Heart right ventricle (tissue), 16 donors: ENCODE data around the gene PDE6D. TPM values are rescaled to one million over a fixed set of nuclear protein-coding genes. Genes with fewer than 3 reads are reported as not detected.
"Not testable (repeated sequence)": the region's sequence is repeated elsewhere in the genome, so short reads cannot be mapped to it uniquely, and the experiment has no call there.

Source experiments
- ATAC-seq, 8 donors: fragments of 200-7000 bp; cut with Tn5 transposase; one replicate each; pipeline ENCODE4 v1.9.1; 2020; ENCODE audit warnings: mild to moderate bottlenecking in 8 of 8, moderate library complexity in 8 of 8, moderate number of reproducible peaks in 1 of 8
- DNase-seq, 2 donors: peaks; one replicate each; pipeline ENCODE4 v3.0.0-alpha.2; 2020
- H3K27ac ChIP-seq, 10 donors: fragments of 200-600 bp; sonication (generic) in 2 of 10; one replicate each; pipeline versions ENCODE4 v1.5.0 to v1.8.0; 2020 to 2022; ENCODE audit warnings: mild to moderate bottlenecking in 3 of 10
- H3K27me3 ChIP-seq, 7 donors: fragments of 200-600 bp; one replicate each; pipeline ENCODE4 v1.8.0; 2021 to 2022; ENCODE audit warnings: mild to moderate bottlenecking in 2 of 7
- H3K36me3 ChIP-seq, 9 donors: fragments of 200-600 bp; sonication (generic) in 1 of 9; one replicate each; pipeline versions ENCODE4 v1.5.0 to v1.8.0; 2020 to 2022; ENCODE audit warnings: mild to moderate bottlenecking in 2 of 9
- H3K4me1 ChIP-seq, 9 donors: fragments of 200-600 bp; sonication (generic) in 1 of 9; one replicate each; pipeline versions ENCODE4 v1.5.0 to v1.8.0; 2020 to 2022; ENCODE audit warnings: mild to moderate bottlenecking in 4 of 9
- H3K4me3 ChIP-seq, 10 donors: fragments of 200-600 bp; sonication (generic) in 2 of 10; one replicate each; pipeline versions ENCODE4 v1.5.0 to v1.8.0; 2020 to 2022; ENCODE audit warnings: mild to moderate bottlenecking in 7 of 10, moderate library complexity in 2 of 10
- H3K9me3 ChIP-seq, 11 donors: fragments of 200-600 bp in 10 of 11; sonication (generic) in 2 of 11; one replicate each; pipeline versions ENCODE4 v1.5.0 to v1.8.0; 2013 to 2022; ENCODE audit warnings: mild to moderate bottlenecking in 2 of 11, control low read depth in 1 of 11, moderate library complexity in 1 of 11
- WGBS, 2 donors: extraction: QIAGEN DNeasy Blood & Tissue Kit; methylation state at CpG; one replicate each; pipeline ENCODE4 v1.1.7; 2013; ENCODE audit warnings: inconsistent platforms in 1 of 2; 5-methylcytosine and 5-hydroxymethylcytosine counted together
- intact Hi-C, 10 donors: fragments of 100-400 bp; cut with DNase I; formaldehyde crosslinking; loops; one replicate each; pipeline versions ENCODE4 v1.11.1 to v1.14.2; 2022
- polyA plus RNA-seq, 2 donors: library from polyadenylated mRNA; stranded (reverse); fragments of 200-250 nt; gene quantifications; one replicate each; pipeline ENCODE4 v1.2.3, GENCODE V29; 2013
- total RNA-seq, 10 donors: library from RNA; stranded (reverse); fragmentation: NEBNext Ultra II Directional in 3 of 10; extraction: Animal tissue kit (Norgen Biotek cat#: 25700) in 3 of 10; gene quantifications; one replicate each; pipeline versions ENCODE4 v1.2.1 to v1.2.4, GENCODE V29; 2021 to 2023
- TF ChIP-seq, protein P1 (sequence below), 9 donors: fragments of 200-600 bp; sonication (generic) in 2 of 9; IDR thresholded peaks; one replicate each; pipeline versions ENCODE4 v1.5.0 to v1.8.0; 2021 to 2022; ENCODE audit warnings: antibody characterized with exemption in 9 of 9, mild to moderate bottlenecking in 5 of 9, moderate library complexity in 1 of 9
- donor health status: Arrhythmogenic right ventricular cardiomyopathy.
- donor health status: ischemic (EF 13 %, LVEDD 7.1; RV severe dilation, severe dysfunction).
- donor health status: healthy with polysubstance abuse.
- donor health status: DM: no; HTN: yes; CAD: no.
- donor health status: DM: no; HTN: no; CAD: no.
- donor health status: ischemic (EF 25% LVEDD 6.9; RV normal size, moderate dysfunction).
- donor health status: ischemic (EF 25% LVEDD 5.7; RV mildly dilated, moderate dysfunction).
- donor health status: healthy.
- donor health status: DM: yes; HTN: yes; CAD: no.
- donor health status: Ischemic cardiomyopathy.
- donor health status: ischemic (EF 35%, LVEDD 5.7; RV mildly dilated, moderate dysfunction).
- donor health status: nonischemic (EF 11% LVEDD 7.7; RV severe dilation, severe dysfunction).
- donor health status: DM: yes; HTN: yes; CAD: no.
- donor health status: PGD.
- donor health status: ischemic (EF 29% LVEDD 5.4; RV normal size, mild dysfunction).
- donor health status: nonischemic (EF 23%, LVEDD 6.1; RV moderate dilation, normal function).

The PDE6D gene
- total and polyA plus RNA-seq, 12 donors = 11.4 to 31.2 (median 18.4) TPM

DNA sequence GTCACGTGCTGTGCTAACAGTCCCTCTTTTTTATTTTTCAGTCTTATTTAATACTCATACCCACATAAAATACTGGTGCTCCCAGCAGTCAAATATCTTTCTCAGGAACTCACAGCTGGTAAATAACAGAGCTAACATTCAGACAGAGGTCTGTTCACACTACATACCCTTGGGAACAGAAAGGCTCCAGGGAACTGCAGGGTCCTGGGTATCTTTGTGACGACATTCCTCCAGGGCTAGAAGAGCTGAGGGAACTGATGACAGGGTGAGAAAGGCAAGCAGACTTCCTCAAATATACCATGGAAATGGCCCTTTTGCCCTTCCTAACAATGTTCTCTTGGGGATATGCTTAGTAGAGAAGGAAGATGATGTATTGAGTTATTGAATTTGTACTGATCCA is 19.3 kb downstream of the PDE6D start:
- H3K9me3 ChIP-seq = no peaks in the 10 kb centered on the region
- no peaks in the 10 kb centered on the region for H3K27me3 ChIP-seq
- DNase-seq = peak in 1 of 2 donors; percentile 29
- TF ChIP-seq, protein P1, sequence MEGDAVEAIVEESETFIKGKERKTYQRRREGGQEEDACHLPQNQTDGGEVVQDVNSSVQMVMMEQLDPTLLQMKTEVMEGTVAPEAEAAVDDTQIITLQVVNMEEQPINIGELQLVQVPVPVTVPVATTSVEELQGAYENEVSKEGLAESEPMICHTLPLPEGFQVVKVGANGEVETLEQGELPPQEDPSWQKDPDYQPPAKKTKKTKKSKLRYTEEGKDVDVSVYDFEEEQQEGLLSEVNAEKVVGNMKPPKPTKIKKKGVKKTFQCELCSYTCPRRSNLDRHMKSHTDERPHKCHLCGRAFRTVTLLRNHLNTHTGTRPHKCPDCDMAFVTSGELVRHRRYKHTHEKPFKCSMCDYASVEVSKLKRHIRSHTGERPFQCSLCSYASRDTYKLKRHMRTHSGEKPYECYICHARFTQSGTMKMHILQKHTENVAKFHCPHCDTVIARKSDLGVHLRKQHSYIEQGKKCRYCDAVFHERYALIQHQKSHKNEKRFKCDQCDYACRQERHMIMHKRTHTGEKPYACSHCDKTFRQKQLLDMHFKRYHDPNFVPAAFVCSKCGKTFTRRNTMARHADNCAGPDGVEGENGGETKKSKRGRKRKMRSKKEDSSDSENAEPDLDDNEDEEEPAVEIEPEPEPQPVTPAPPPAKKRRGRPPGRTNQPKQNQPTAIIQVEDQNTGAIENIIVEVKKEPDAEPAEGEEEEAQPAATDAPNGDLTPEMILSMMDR (IDR thresholded peaks at IDR 0.05) = no peak
- peak in 5 of 8 donors; percentile 44 to 75 (median 48) for ATAC-seq
- 75 to 77% methylated on average over 2 of the region's 2 CpGs for WGBS, 2 donors
- intact Hi-C loops = no loop called here
- H3K4me3 ChIP-seq = no peak overlapping the region
- no peaks in the 10 kb centered on the region for H3K36me3 ChIP-seq
- H3K27ac ChIP-seq = no peak overlapping the region
- peaks cover 0 to 11% (median 0%) of the 10 kb centered on the region in 9 donors for H3K4me1 ChIP-seq

DNA sequence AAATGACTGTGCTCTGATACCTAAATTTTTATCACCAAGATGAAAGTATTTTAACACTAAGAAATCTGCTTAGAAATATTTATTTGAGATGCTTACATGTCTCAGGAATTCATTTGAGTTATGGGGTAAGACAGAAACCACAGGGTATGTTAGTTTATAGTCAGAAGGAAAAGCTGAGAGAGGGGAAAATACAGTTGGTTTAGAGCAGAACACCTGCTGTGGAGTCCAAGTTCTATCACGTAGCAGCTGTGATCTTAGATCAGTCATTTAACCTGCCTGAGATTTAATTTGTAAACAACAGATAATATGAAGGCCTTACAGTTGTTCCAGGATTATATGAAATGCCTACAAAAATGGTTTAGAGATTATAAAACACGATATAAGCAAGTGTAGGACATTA is 29.0 kb downstream of the PDE6D start:
- H3K4me1 ChIP-seq = no peaks in the 10 kb centered on the region
- DNase-seq (no peak), ATAC-seq (no peak)
- no peak overlapping the region for H3K4me3 ChIP-seq
- no peaks in the 10 kb centered on the region for H3K9me3 ChIP-seq
- 96 to 97% methylated on average over 2 of the region's 2 CpGs for WGBS, 2 donors
- H3K36me3 ChIP-seq = no peaks in the 10 kb centered on the region
- H3K27me3 ChIP-seq = no peaks in the 10 kb centered on the region
- no peak overlapping the region for H3K27ac ChIP-seq
- intact Hi-C loops = no loop called here
- TF ChIP-seq, protein P1 (IDR thresholded peaks at IDR 0.05) = no peak

DNA sequence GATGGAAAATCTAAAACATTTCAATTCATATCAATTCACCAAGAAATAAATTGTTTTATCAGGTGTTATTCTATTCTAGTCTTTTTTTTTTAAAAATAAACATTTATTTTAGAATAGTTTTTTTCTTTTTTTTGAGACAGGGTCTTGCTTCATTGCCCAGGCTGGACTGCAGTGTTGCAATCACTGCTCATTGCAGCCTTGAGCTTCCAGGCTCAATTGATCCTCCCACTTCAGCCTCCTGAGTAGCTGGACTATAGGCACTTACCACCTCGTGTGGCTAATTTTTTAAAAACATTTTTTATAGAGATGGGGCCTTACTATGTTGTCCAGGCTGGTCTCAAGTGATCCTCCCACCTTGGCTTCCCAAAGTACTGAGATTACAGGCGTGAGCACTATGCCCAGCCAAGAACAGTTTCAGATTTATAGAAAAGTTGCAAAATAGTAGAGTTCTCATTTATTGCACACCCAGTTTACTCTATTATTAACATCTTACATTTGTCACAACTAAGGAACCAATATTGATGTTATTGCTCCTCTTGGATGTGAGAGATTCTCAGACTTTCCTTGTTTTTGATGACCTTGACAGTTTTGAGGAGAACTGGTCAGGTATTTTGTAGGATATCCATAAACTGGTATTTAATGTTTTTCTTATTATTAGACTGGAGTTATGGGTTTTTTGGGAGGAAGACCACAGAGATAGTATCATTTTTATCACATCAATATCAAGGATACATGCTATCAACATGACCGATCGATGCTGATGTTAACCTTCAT is 29.9 kb downstream of the PDE6D start:
- Histone ChIP-seq H3K27ac (no peak overlapping the region), H3K4me3 (no peak overlapping the region), H3K4me1 (no peaks in the 10 kb centered on the region), H3K36me3 (no peaks in the 10 kb centered on the region), H3K27me3 (no peaks in the 10 kb centered on the region), H3K9me3 (no peaks in the 10 kb centered on the region)
- TF ChIP-seq, protein P1 (IDR thresholded peaks at IDR 0.05) = no peak
- DNase-seq (no peak), ATAC-seq (no peak)
- WGBS, 2 donors = 89 to 93% methylated on average over 4 of the region's 4 CpGs
- intact Hi-C loops = no loop called here

DNA sequence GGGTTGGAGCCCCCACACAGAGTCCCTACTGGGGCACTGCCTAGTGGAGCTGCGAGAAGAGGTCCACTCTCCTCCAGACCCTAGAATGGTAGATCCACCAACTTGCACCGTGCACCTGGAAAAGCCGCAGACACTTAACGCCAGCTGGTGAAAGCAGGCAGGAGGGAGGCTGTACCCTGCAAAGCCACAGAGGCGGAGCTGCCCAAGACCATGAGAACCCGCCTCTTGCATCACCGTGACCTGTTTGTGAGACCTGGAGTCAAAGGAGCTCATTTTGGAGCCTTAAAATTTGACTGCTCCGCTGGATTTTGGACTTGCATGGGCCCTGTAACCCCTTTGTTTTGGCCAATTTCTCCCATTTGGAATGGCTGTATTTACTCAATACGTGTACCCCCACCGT is 32.1 kb downstream of the PDE6D start:
- H3K4me1 ChIP-seq, H3K27ac ChIP-seq, H3K27me3 ChIP-seq, H3K4me3 ChIP-seq, H3K36me3 ChIP-seq, ATAC-seq, intact Hi-C loops, H3K9me3 ChIP-seq, DNase-seq: not testable (repeated sequence)
- WGBS, 2 donors = 95 to 96% methylated on average over 10 of the region's 10 CpGs

DNA sequence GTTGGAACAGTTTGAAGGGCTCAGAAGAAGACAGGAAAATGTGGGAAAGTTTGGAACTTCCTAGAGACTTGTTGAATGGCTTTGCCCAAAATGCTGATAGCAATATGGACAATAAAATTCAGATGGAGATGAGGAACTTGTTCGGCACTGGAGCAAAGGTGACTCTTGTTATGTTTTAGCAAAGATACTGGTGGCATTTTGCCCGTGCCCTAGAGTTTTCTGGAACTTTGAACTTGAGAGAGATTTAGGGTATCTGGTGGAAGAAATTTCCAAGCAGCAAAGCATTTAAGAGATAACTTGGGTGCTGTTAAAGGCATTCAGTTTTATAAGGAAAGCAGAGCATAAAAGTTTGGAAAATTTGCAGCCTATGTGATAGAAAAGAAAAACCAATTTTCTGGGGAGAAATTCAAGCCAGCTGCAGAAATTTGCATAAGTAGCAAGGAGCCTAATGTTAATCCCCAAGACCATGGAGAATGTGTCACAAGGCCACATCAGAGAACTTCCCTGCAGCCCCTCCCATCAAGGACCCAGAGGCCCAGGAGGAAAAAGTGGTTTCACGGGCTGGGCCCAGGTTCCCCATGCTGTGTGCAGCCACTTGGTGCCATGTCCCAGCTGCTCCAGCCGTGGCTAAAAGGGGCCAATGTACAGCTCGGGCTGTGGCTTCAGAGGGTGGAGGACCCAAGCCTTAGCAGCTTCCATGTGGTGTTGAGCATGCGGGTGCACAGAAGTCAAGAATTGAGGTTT is 32.8 kb downstream of the PDE6D start:
- WGBS, 2 donors = 92 to 93% methylated on average over 6 of the region's 6 CpGs
- intact Hi-C loops, H3K36me3 ChIP-seq, H3K9me3 ChIP-seq, DNase-seq, H3K4me1 ChIP-seq, ATAC-seq, H3K27ac ChIP-seq, H3K27me3 ChIP-seq, H3K4me3 ChIP-seq: not testable (repeated sequence)
